BE2C (cell line): ENCODE results near the gene EPHA10.

Experiments
- DNase-seq: peaks from one replicate; pipeline ENCODE4 v3.0.0-alpha.2; 2020
- H3K27me3 ChIP-seq: fragments of 250-450 bp; sonication (Bioruptor Pico); 2 replicates; pipeline ENCODE4 v1.5.1; 2020; ENCODE audit warnings: mild to moderate bottlenecking
- H3K36me3 ChIP-seq: fragments of 250-450 bp; sonication (Bioruptor Pico); 2 replicates; pipeline ENCODE4 v1.5.1; 2020; ENCODE audit warnings: mild to moderate bottlenecking
- H3K4me1 ChIP-seq: fragments of 250-450 bp; sonication (Bioruptor Pico); 2 replicates; pipeline ENCODE4 v1.5.1; 2020
- H3K4me3 ChIP-seq: 2 replicates; pipeline ENCODE4 v1.5.1; 2011; ENCODE audit warnings: low read depth, low read length
- H3K9me3 ChIP-seq: fragments of 250-450 bp; sonication (Bioruptor Pico); 2 replicates; pipeline ENCODE4 v1.5.1; 2020
- TF ChIP-seq, protein P1 (sequence below): IDR thresholded peaks from 2 replicates; pipeline ENCODE4 v1.5.1; 2012; ENCODE audit warnings: mild to moderate bottlenecking, low read depth, low read length

Gene EPHA10

DNA sequence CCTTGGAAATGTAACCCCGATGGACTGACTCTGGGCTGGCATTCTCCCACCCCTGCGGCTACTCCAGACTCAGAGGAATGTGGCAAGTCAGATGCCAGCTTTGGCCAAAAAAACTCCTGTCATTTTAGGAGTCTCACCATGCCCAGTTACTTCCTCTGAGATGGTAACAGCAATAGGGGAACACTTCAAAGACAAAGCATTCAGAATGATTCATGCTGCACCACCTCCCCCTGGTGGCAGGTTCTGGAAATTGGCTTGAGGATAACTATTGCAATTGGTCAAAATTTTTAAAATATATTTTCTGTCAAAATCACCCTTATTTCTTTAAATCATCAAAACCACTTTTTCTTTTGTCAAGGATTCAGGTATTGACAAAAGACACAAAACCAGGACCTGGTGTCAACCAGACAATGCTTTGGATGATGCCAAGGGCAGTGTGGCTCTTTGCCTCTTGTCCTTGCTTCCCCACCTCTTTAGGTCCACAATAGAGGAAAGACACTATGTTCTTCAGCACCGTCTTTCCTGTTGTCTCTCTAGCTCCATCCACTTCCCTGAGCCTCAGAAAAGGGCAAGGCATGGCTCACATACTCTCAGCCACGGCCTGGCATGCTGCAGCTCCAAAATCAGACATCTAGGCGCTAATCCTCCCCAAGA, 82.5 kb downstream of the EPHA10 start:
- DNase-seq, result peak; percentile 60
- Histone ChIP-seq H3K4me3 (no peak overlapping the region), H3K9me3 (no peaks in the 10 kb centered on the region), H3K4me1 (no peaks in the 10 kb centered on the region), H3K36me3 (peaks cover 6% of the 10 kb centered on the region), H3K27me3 (no peaks in the 10 kb centered on the region)
- TF ChIP-seq, protein P1, sequence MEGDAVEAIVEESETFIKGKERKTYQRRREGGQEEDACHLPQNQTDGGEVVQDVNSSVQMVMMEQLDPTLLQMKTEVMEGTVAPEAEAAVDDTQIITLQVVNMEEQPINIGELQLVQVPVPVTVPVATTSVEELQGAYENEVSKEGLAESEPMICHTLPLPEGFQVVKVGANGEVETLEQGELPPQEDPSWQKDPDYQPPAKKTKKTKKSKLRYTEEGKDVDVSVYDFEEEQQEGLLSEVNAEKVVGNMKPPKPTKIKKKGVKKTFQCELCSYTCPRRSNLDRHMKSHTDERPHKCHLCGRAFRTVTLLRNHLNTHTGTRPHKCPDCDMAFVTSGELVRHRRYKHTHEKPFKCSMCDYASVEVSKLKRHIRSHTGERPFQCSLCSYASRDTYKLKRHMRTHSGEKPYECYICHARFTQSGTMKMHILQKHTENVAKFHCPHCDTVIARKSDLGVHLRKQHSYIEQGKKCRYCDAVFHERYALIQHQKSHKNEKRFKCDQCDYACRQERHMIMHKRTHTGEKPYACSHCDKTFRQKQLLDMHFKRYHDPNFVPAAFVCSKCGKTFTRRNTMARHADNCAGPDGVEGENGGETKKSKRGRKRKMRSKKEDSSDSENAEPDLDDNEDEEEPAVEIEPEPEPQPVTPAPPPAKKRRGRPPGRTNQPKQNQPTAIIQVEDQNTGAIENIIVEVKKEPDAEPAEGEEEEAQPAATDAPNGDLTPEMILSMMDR, result peak; percentile 72

DNA sequence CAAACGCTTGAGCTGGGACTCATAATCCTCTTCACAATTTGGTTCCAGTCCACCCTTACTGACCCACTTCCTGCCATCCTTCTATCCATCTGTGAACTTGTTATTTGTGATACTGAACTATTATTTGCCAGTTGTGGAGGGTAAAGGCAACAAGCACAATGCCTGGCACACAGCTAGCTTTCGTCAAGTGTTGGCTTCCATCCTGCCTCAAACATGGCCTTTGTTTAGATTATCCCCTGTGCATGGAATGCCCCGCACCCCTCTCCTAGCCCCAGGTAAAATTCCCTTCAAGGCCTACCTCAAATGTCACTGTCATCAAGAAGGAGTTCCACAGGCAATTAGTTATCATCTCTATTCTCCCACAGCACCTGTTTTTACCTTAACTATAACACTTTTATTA, 84.0 kb downstream of the EPHA10 start:
- no peaks in the 10 kb centered on the region for H3K4me1 ChIP-seq
- no peaks in the 10 kb centered on the region for H3K27me3 ChIP-seq
- no peak overlapping the region for H3K4me3 ChIP-seq
- no peaks in the 10 kb centered on the region; the same call in 1 of the 2 replicates for H3K36me3 ChIP-seq
- TF ChIP-seq, protein P1, result no peak
- H3K9me3 ChIP-seq, result no peaks in the 10 kb centered on the region
- no peak for DNase-seq

DNA sequence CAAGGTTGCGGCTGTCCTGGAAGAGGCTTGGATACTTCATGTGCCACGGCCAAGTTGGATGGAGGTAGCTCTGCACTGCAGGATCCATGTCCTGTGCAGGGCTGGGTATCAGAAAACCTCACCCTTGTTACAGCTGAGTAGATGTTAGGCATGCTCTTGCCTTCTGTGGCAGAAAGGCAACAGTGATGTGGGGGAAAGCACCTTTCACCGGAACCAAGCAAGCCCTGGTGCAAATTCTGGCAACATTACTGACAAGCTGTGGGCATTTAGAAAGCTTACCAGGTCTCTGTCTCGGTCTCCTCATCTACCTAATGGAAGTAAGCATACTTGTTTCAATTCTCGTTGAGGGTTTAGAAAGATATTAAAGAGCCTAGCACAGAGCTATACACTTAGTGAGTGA, 87.1 kb downstream of the EPHA10 start:
- TF ChIP-seq, protein P1, result no peak
- H3K4me3 ChIP-seq, result no peak overlapping the region
- H3K36me3 ChIP-seq, result no peaks in the 10 kb centered on the region; the same call in 1 of the 2 replicates
- no peaks in the 10 kb centered on the region for H3K9me3 ChIP-seq
- H3K27me3 ChIP-seq, result no peaks in the 10 kb centered on the region
- DNase-seq, result no peak
- no peaks in the 10 kb centered on the region for H3K4me1 ChIP-seq

DNA sequence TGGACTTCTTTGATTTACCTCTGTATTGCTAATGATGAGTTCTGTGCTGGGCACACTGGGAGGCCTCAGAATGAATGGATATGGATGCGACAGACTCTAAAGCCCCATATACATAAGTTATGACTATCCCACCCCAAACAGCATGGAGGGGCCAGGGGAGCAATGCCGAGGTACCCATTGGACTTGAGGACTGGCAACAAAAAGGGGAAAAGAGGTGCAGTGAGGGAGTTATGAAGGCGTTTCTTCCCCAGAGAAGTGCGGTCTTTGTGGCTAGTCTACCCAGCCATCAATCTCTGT, 87.8 kb downstream of the EPHA10 start:
- H3K9me3 ChIP-seq, result no peaks in the 10 kb centered on the region
- TF ChIP-seq, protein P1, result no peak

DNA sequence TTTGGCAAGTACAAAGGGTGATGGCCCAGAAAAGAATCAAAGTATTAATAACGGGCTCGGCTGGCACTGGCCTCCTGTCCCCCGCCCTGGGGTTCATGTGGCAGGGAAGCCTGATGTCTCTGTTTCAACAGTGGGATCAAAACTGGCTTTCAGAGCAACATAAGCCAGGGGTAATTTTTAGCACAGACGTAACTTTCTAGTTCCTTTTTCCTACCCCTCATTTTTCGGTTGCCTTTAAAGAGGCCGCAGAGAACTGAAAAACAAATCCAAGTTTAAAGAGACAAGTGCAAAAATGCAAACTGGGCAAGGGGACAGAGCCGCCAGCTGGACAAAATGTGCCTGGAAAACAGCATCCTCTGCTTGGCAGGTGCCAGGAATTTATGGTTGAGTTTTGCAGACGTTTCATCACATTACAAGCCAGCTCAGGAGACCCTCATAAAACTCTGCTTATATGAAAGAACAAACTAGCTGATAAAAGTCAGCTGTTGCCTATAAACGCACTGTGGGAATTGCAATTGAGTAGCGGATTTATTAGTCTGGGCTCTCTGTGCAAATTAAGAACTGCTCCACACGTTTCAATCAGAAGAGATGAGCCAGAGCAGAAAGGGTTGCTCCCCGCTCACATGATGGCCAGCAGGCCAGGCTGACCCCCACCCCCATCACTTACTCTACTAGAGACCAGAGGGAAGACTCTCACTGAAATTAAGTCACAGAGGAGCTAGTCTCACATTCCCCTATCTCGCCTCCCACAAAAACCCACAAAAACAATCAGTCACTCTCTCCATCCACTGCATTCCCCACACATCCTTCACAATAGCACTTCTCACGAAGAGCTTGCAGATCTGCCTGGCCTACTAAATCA, 88.4 kb downstream of the EPHA10 start:
- no peaks in the 10 kb centered on the region for H3K4me1 ChIP-seq
- TF ChIP-seq, protein P1, result no peak
- DNase-seq, result no peak
- H3K27me3 ChIP-seq, result no peaks in the 10 kb centered on the region
- H3K9me3 ChIP-seq, result no peaks in the 10 kb centered on the region
- H3K4me3 ChIP-seq, result no peak overlapping the region
- no peaks in the 10 kb centered on the region; the same call in 1 of the 2 replicates for H3K36me3 ChIP-seq

More for the DNA sequence above, 87.8 kb downstream of the EPHA10 start:
- no peaks in the 10 kb centered on the region for H3K4me1 ChIP-seq
- no peak overlapping the region for H3K4me3 ChIP-seq
- no peaks in the 10 kb centered on the region; the same call in 1 of the 2 replicates for H3K36me3 ChIP-seq
- no peak for DNase-seq
- no peaks in the 10 kb centered on the region for H3K27me3 ChIP-seq

DNA sequence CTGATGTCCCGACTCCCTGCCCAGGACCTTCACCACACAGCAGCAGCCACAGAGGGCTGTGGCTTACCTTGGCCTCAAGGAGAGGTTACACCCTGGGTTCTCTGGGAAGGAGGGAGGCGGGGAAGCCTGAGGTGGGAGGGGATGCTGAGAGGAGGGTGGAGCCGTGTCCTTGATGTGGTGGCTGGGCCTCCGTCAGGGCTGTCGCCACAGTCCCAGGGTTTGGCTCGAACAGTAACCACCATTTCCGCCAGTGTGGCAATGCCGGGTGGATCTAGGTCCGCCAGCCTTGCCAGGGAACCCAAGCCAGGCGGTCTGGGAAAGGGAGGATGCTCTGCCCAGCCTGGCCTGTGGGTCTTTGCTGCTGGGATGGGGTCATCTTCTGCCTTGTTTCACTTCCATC, 91.0 kb downstream of the EPHA10 start:
- TF ChIP-seq, protein P1, result no peak
- no peaks in the 10 kb centered on the region for H3K27me3 ChIP-seq

More for the DNA sequence above, 91.0 kb downstream of the EPHA10 start:
- Histone ChIP-seq H3K4me1 (no peaks in the 10 kb centered on the region), H3K4me3 (no peak overlapping the region), H3K36me3 (no peaks in the 10 kb centered on the region), H3K9me3 (no peaks in the 10 kb centered on the region)
- no peak for DNase-seq
